Embryonic facial prominence (tissue), 1 donor: ENCODE measurements around the gene ELMO1.

Source experiments
- DNase-seq: peaks from one replicate; pipeline ENCODE4 v3.0.0-alpha.2; 2016; ENCODE audit errors: extremely low spot score

ELMO1 gene

DNA sequence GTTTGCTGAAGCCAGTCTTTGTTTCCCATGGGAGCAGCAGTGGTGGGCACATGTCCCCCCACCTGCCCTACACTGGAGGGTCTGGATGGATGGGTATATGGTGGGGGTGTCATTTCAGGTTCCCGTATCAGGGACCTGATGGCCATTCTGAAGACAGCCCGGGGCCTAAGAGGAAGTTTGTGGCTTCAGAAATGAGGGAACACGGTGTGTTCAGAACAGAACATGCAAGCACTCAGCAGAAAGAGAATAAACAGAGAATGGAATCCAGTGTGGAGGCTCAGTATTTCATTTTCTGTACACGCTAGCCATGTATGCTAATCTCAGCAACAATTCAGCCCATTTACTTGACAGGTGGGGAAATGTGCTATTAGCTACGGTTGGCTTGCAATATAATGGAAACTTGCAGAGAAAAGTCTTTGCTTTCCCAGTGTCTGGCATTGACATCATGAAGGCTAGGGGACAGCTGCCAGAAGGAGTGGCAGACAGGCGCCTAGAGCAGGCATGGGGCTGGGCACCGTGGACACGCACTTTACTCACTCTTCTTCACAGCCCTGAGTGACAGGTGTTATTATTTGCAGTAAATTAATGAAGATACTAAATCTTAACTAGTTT, 98.6 kb downstream of the ELMO1 start:
- DNase-seq = no peak

DNA sequence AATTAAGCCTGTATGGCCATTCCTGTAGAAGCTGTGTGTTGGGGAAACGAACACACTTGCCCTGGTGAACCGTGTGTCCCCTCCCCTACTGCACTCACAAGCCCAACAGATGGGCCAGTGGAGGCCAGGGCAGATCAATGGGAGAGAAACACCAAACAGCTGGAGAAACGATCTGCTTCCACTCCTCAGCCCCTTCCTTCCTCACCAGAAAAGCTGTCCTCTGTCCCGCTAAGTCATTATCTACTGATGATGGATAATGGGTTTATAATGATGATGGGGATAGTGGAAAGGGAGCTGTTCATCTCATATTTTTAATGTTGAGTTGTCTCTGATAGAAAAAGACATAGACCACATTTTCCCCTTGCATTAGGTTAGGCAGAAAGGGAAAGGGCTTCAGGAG, 99.7 kb downstream of the ELMO1 start:
- DNase-seq = no peak

- no peak for DNase-seq
These were observed 101.9 kb downstream of the ELMO1 start for GRCh38 chr7:37346761-37347160.

DNA sequence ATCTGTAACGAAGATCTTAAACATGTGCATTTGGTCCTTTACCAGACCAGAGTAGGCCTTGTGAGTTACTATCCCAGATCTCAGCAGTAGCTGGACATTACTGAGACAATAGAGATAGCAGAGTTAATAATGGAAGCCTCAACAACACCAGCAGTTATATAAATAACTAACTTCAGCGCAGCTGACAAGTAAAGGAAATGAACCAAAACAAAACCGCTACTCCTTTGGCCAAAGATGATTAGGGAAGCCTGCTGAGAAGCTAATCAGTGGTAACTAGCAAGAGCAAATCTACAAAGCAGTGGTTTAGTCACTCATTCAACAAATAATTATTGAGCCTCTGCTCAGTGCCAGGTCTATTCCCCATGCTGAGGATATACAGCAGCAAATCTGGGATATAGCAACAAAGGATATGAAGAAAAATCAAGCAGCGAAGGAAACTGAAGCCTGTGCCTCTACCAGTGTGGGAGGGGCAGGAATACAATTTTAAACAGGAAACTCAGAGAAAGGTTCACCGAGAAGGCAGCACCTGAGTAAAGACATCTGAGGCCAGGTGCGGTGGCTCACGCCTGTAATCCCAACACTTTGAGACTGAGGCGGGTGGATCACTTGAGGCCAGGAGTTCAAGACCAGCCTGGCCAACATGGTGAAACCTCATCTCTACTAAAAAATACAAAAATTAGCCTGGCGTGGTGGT, 103.6 kb downstream of the ELMO1 start:
- DNase-seq = no peak

DNA sequence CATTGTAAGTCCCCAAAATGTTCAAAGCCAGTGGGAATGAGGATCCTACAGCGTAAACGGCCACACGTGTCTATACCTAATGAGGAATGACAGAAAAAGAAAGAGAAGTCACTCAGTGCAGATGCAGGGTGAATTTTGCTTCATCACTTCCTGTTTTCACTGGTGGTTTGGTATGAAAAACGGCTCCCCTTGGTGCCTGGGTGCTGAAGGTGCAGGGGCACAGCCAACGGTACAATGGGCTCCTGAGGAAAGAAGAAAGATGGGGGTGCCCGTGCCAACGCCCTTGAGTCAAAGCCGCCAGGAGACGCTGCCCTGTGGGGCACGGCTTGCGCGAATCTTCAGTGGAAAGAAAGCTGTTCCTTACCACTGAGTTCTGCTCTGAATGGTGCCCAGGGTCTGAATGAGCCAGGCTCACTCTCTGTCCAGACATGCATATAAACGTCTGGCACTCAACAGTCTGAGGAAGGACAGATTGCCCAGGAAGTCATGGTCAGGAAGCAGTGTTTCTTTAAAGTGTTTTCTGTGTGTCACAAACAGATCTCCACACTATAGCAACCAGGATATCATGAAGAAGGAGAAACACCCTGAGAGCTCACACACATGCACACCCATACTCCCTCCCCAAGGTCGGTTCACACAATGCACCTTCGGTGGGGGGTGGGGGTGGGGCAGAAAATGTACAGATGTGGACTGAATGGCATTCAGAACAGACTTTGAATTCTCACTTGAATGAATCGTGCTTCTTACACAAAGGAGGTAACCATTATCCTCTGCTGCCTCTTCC, 105.8 kb downstream of the ELMO1 start:
- no peak for DNase-seq

DNA sequence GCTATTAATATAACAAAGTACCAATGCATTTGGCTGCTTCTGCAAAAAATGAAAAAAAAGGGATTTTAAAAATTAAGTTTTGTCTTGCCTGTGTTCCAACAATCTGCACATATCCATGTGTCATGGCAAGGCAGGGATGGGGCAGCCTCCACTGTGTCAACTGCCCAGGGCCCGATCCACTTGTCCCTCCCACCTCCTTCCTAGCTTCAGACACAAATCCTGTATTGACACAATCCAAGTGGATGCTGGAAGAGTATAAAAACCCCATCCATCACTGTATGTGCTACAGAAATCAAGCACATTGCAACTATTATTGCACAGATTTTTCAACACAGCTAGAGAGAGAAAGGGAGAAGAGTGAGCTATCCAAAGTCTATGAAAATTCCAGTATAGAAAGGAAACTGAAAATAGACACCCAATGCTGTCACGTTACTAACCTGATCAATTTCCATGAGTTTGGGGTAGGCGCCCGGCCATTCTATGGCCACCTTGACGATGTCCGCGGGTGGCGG, 106.4 kb downstream of the ELMO1 start:
- DNase-seq = no peak

DNA sequence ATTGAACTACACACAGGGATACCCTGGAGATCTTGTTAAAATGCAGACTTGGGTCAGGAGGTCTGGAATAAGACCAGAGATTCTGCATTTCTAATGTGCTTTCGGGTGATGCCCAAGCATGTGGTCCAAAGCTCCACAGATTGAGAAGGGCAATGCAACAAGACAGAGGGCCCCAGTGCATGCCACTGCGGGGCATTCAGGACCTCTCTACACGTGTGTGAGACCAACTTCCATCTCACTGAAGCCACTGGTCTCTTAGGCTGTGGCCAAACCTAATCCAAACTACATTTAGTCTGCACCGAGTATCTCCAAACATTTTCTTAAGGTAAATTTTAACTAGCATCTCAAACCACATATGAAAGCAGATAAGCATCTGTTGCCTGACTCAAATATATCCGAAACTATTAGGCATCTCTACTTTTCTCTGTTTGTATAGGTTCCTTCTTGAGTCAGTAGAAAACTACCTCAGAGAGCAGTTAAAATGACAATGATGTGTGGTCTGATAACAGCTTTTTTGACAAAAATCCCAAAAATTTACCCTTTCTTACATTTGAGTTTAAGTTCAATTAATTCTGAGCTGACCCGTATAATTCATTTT, 107.5 kb downstream of the ELMO1 start:
- no peak for DNase-seq

- no peak for DNase-seq
These were observed 109.7 kb downstream of the ELMO1 start for GRCh38 chr7:37338966-37339365.

- DNase-seq = no peak
These were observed 111.1 kb downstream of the ELMO1 start for GRCh38 chr7:37337522-37337921.

GRCh38 chr7:37336259-37336658, 112.4 kb downstream of the ELMO1 start:
- DNase-seq = no peak

DNA sequence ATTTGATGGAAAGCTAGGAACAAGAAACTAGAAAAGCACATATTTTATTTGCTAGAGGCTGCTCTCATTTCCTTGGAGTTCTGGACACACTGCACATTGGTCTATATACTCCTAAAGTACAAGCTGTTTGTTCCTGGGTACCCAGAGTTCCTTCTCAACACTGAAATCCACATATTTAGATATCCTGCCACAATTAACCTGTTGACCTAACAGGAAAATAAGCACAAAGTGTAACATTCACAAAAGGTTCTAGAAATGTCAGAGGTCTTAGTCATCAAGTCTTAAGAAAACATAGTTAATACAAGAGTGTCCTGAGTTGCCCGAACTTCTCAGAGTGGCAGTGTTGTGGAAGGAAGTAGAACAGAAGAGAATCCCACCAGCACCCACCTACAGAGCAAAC, 115.6 kb downstream of the ELMO1 start:
- no peak for DNase-seq

- DNase-seq = no peak
These were observed 116.2 kb downstream of the ELMO1 start for GRCh38 chr7:37332243-37333016.

- DNase-seq = no peak
These were observed 117.9 kb downstream of the ELMO1 start for GRCh38 chr7:37330775-37331174.

DNA sequence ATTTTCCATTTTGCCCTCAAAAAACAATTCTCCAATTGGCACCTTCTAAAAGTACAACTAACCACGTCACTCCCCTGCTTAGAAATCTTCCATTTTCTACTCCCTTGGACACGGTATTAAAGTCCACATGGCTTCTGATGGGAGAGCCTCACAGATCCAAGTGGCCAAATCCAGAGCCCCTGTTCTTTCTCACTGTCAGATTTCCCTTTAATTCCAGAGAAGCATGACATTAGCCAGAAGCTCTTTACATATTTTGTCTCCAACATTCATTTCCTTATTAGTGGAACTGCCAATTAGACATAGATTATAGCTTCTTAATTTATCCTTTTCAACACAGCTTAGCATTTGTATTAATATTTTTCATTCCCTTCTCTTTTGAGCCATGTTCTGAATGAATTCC, 118.7 kb downstream of the ELMO1 start:
- DNase-seq = no peak

DNA sequence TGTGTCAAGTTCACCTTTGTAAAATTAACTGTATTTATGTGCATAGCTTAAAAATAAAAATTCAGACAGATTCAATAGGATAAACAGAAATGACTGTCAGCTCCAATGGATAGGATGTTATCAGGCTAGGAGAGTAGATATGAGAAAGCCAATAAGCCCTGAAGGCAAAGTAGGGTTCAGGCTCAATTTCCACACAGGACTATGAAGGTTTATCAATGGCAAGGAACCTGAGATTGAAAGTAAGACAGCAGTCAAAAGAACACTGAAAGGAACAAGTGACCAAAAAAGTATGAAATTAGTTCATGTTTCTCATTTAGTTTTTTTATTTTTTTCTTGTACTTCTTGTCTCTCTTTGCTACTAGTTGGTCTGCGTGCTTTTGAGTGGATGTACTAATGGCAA, 121.4 kb downstream of the ELMO1 start:
- no peak for DNase-seq

DNA sequence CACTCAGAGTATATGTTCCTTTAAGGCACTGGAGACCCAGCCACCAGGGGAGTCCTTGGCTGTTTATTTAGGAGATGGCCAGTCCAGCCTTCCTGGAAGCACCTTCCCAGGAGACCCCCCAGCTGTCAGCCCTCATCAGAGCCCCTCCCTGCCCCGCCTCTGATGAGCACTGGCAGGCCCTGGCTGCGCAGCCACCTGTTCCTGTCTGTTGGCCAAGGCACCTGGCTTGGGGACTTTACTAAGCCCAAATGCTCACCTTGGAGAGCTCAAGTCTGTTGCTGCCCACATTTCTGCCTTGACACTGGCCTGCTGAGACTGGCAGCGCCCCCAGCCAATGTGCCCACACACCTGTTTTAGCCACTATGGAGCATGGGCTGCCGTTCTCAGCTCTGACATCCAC, 124.7 kb downstream of the ELMO1 start:
- no peak for DNase-seq

DNA sequence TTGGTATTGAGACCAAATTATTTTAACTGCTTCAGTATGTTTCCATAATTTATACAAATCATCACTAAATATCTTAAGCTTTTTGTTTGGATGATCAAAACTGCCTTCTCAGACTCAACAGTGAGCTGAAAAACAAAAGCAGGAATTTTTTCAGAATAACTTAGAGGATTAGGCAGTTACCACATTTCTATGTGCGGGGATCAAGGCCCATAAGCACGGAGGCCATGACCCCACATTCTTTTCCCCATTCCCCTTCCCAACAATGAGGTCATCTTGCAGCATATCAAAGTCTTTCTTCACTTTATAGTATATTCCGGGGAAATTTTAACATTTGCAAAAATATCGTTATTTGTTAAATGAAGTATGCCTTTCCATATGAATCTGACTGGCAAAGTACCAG, 125.8 kb downstream of the ELMO1 start:
- no peak for DNase-seq

DNA sequence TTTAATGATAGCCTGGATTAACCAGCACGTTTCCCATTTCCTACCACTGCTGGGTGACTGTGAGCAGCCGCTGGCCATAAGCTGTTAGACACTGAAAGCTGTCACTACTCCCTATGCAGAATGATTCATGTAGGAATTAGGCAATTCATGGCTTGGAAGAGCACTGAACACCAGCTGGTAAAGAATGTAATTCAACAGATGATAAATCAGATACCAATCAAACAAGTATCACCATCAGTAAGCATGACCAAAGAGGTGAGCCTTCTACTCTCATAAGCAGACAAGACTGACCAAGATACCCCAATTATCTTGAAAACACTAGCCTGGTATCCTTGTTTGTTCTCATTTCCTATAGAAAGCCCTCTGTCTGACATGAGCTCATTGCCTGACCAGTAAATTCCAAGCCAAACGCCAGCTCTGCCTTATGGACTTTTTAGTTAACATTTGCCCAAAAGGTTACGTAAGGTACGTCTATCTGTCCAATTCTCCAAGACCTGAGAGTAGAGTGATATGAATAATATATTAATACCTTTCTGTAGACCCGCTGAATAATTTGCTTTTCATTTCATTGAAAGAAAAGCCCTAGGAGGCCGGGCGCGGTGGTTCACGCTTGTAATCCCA, 127.7 kb downstream of the ELMO1 start:
- DNase-seq = no peak

GRCh38 chr7:37320140-37320847, 128.4 kb downstream of the ELMO1 start:
- no peak for DNase-seq

GRCh38 chr7:37318541-37318940, 130.1 kb downstream of the ELMO1 start:
- no peak for DNase-seq
